Dedifferentiated amniotic fluid mesenchymal stem cell (primary cell): Measurements from ENCODE around the gene PXDN.

Source experiments
- DNase-seq: peaks from one replicate; pipeline ENCODE4 v3.0.0-alpha.2; 2016; ENCODE audit errors: extremely low spot score

Gene PXDN

DNA sequence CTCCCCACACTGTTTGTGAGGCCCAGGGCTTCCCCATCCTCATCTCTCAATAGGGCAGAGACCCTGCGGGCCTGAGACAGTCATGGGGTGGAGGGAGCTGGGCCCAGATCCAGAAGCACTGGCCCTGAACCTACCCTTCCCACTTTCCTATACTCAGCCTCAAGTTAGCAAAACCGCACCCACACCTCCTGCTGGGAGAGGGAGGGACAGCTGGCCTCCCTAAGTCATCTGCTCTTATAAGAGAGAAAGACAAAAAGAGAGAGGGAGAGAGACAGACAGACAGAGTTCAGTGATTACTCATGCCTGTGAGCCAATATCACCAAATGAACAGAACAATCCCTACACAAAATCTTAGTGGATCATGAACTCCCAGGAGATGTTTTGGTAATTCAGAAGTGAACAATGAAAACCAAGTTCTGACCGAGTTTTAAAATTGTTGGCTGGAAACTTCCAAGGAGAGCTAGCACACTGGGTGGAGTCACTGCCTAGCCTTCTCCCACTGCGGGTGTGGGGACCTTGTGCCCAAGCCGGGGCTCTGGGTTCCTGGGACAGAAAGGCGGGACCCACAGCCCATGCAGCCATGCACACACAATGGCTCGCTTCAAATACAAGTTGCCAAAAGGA, 130.5 kb downstream of the PXDN start:
- DNase-seq, result no peak

DNA sequence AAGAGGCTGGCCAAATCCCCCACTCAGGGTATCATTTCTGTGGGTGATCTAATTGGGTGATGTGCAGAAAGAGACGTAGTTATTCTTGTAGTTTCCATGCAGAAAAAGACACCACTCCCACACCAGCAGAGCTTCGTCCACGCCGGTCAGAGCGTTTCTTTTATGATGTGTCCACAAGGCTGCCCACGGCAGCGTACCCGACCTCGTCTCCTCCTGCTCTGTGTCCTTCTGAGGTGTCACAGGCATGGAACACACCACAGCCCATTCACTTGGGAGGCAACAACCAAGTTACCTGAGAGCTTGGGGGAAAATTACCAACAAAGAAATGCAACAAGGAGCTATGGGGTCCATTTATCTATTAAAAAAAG, 131.3 kb downstream of the PXDN start:
- no peak for DNase-seq

DNA sequence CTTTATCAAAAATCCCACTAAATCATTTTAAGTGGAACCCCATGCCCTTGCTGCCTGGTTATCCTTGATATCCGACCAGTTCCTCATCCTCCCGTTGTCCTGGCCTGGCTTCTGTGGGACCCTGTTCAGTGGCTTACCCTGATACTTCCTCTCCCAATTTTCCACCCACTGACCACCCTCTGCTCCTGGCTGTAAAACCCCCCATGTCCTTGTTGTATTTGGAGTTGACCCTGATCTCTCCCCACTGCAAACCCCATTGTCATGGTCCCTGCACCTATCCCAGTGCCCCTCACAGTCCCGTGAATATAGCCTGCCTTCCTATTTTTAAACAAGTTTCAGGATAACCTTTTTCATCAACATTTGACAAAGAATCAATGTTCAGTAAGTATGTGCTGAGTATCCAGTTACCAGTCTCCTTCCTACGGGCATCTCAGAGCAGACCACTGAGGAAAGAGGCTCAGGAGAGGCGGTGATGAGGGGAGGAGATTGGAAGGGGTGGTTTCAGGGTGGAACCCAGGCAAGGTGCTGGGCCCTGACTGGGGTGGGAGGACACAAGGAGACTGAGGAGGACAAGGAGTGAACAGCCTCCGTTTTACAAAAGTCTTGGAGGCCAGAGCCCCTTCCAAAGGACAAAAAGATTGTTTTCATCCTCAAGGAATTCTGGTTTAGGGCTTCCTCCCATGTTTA, 131.8 kb downstream of the PXDN start:
- DNase-seq, result no peak

DNA sequence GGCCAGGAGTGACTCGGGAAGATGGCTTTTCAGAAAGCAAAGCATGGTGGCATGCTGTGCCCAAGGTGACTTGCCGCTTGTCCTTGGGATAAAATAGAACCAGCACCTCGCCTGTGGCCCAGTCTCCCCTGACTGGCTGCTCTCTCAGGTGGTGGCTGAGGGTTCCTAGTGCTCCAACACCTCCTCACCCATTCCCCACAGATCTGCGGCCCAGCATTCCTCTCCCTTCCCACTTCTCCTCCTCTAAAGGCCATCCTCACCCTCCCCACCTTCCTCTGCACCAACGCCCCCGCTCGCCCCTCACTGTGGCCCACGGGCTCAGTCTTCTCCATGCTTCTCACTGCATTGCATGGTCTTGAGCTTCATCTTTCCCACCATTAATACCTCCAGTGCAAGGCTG, 132.4 kb downstream of the PXDN start:
- no peak for DNase-seq

DNA sequence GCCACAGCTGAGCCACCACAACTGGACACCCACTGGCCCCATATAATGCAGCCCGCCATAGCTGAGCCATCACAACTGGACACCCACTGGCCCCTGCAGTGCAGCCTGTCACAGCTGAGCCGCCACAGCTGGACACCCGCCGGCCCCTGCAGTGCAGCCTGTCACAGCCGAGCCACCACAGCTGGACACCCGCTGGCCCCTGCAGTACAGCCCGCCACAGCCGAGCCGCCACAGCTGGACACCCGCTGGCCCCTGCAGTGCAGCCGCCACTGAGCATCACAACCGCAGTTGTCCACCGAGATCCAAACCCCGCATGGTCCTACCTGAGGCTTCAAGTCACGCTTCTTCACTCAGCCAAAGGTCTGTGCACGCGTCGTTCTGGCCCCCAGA, 134.2 kb downstream of the PXDN start:
- DNase-seq, result no peak

DNA sequence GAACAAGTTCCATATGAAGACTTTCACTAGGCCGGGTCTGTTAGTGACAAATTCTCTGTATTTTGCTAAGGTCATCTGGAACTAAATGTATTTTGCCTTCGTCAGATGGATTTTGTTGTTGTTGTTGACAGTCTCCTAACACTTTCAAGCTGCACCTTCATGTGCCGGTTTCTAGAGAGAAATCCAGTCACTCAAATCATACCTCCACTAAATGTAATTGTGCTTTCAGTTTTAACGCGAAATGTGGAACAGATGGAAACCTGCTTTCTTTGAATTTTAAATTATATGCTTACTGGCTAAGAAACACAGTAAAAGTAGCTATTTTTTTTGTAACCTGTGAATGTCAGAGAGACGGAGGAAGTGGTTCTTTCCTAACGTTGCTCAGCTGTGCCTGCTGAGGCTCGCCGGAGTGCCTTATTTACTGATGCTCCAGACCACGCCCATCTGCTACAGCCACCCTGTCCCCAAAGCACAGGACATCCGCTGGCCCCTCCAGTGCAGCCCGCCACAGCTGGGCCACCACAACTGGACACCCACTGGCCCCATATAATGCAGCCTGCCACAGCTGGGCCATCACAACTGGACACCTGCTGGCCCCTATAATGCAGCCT, 134.7 kb downstream of the PXDN start:
- DNase-seq, result no peak

DNA sequence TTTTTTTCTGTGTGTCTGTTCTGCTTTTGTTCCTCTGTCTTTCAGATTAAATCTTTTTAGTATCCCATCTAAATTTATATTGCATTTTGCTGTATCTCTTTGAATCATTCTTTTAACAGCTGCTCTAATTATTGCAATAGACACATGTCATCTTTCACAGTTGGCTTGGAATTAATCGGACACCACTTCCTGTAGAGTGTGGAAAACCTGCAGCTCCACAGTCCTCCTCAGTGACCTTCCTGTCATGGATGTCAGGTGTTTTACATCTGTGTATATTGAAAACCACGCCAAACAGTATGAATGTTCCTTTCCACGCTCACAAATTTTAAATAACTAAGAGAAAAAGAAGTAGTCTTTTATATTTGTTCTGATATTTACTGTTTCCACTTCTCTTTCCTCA, 135.3 kb downstream of the PXDN start:
- no peak for DNase-seq

DNA sequence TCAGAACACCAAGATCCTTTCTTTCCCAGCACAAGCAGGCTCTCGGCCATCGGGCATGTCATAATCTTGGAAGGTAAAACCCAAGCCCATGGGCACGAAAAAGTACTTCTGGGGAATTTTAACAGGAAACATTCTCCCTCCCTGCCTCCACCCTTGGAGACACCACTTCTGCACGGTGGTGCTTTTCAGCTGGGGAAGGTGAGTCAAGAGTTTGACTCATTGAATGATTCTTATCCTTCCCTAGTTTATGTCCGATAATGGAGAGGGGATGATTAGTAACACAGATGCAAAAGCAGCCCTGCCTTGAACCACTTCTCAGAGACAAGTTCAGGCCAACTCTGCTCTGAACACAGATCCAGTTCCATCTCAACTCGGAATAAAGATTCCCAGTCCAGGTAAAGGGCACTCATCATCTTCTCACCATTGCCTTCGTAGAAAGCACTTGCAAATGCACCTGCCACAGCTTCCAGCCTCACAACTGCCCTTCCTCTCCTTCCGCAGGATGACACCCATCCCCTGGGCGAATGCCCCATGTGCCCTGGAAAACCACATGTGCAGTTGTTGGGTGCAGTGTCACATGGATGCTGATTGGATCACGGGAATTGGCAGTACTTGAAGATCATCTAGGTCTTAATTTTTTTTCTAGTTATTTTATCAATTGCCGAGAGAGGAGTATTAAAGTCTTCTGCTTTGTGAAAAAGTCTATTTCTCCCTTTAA, 136.2 kb downstream of the PXDN start:
- no peak for DNase-seq

DNA sequence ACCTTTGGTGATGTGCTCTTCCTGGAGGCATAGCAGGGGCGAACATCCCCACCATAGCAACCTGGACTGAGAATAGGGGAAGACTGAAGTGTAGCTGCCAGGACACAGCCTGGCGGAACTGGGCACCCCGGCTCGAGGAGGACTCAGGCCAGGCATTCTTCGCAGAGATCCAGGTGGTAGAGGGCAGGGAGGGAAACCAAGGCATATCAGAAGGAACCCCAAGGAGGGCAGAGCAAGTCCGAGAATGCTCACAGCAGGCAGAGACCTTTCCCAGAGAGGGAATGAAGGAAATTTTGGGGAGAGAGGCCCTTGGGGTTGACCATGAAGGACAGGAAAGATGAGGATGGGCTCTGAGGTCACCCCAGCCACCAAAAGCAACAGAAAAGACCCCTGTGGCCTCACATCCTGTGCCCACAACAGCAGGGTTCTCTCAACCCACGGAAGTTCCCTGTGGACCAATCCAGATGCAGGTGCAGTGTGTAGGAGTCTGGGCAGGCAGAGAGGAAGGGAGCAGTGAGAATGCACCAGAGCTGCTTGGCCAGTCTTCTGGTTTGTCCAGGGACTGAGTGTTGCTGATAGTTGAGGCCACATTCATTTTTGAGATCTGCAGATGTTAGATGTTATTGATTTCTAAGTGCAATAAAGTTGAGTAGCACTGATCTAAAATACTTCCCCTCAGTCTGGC, 136.9 kb downstream of the PXDN start:
- no peak for DNase-seq

DNA sequence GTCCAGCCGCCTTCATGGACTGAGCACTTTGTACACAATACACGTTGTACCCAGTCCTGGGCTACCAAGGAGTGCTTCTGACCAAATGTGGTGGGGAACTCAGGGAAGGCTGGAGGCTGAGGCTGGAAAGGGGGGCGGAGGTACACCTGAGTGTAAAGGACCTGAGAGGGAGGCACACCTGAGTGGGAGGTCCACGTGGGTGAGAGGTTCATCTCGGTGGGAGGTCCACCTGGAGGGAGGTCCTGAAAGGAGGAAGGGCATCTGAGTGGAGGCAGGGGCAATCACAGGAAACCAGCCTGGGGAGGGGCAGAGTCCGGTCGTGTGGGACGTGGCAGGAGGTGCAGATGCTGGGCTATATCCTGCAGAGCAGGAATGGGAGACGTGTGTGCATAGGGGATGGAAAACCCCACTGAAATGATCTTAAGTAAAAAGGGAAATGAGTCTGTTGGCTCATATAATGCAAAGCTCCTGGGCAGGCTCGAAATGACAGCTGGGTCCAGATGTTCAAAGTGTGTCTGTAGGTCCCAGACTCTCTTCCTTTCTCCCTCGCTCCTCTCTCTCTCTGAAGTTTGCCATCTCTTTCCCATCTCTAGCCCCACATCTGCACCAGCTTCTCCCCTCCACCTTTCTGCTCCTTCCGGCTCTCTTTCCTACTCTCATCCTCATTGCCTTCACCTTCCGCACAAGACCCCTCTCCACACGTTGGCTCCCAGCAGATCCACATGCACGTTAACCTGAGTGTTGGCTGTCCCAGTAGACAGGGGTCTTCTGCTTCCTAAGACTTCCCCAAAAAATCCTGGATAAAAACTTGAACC, 137.7 kb downstream of the PXDN start:
- no peak for DNase-seq

DNA sequence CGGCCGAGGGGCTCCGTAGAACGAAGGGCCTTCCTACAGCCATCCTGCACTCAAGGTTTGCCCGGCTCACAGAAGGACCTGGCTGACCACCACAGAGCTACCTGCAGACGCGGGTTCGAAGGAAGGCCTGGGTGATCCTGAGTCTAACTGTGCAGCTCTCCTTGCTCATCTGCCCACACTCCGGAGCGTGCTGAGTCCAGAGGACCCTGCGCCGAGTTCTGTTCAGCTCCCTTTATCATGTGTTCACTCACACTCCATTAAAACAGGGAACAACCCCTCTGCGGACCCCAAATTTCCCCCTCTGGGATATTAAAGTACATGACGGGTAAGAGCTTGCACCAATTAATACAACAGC, 138.3 kb downstream of the PXDN start:
- no peak for DNase-seq

DNA sequence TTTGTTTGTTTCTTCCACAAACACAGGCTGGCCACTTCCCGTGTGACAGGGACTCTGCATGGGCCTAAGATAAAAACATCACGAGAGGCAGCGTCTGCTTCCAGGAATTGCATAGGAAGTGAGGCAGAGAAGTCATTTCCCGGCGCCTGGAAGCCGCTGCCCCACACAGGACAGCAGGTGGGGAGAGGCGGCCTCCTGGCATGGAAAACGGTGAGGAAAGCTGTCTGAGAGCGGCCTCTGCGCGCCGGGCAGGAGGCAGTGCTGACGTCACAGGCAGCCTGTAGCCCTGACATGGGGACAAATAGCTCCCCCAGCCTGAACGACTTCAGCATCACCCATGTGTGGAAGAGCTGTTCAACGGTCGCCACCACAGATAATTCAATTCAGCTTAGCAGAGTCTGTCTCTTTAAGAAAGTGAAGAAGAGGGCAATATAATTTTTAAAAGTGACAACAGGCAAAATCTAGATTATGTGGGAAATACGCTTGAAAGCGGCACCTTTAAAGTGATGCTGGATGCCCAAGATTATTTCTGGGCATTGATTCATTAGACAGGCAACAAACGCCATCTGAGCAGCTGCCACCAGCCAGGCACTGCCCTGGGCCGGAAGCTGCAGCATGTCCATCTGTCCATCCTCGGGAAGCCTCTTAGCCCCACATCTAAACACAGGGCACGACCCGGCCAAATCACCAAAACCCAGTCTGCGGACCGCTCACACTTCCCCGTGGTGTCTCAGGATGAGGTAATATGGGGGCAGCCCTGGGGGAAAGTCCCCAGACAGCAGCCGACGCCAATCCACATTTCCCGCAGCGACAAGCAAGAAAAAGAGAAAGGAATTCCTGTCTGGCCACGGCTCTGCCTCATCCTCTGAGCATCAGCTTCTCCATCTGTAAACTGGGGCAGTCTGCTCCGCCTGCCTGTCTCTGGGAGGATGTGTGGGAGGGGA, 138.9 kb downstream of the PXDN start:
- no peak for DNase-seq

DNA sequence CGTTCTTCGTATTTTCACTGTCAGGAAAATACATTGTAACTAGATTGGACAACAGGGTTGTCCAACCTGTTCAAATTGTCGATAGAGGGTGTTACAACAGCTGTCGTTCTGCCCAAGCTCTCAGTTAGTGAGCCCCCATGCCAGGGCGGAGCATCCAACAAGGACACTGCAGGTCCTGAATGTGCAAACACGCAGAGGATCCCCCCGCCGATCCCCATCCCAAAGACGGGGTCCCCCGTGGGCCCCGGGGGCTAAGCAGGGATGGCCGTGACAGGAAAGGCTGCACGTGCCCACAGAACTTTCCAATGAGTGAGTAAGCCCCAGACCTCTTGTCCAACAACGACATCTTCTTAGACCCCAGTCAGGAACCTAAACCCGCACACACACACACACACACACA, 140.8 kb downstream of the PXDN start:
- DNase-seq, result no peak

DNA sequence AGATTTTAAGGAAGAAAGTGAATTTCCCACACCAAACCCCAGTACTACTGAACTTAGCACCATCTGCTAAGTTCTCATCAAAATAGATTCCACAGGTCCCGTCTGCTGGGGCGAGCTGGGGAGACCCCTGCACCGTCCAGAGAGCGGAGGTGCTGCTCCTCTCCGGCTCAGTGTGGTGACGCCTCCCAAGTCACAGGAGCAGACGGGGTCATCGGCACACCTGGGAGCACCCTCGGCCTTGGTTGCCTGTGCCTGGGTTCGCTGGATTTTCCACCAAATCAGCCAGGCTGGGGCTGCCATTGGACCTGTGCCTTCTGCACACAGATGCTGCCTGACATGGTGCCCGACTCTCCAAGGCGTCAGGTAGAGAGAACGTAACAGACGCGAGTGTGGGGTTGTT, 141.3 kb downstream of the PXDN start:
- no peak for DNase-seq

DNA sequence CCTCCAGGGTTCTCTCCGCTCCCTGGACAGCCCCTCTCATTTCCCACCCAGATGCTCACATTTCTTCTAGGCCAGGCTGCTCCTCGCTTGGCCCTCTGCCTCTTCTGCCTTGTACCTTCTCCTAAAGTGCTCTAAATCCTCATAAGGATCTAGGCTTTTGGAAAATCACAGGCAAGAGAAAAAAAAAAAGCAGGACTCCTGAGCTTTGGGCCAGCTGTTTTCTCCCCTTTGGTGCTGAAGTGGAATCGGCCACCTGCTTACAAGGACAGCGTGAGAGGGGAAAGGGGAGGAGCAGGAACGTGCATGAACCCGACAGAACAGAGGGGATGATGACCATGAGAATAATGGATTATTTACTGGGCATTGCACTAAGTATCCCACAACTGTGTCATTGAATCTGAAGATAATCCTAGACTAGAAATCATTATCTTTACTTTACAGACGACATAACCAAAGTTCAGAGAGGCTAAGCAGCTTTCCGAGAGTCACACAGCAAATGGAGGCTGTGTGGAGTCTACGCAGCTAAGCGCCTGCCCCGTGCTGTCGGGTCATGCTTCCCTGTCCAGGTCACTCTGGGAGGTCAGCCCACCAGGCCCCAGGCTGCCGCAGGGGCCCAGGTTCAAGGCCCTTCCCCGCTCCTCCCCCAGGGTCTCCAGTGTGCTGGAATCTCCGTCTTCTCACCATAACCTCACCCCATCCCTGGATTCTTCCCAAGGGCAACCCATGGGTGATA, 141.9 kb downstream of the PXDN start:
- no peak for DNase-seq

DNA sequence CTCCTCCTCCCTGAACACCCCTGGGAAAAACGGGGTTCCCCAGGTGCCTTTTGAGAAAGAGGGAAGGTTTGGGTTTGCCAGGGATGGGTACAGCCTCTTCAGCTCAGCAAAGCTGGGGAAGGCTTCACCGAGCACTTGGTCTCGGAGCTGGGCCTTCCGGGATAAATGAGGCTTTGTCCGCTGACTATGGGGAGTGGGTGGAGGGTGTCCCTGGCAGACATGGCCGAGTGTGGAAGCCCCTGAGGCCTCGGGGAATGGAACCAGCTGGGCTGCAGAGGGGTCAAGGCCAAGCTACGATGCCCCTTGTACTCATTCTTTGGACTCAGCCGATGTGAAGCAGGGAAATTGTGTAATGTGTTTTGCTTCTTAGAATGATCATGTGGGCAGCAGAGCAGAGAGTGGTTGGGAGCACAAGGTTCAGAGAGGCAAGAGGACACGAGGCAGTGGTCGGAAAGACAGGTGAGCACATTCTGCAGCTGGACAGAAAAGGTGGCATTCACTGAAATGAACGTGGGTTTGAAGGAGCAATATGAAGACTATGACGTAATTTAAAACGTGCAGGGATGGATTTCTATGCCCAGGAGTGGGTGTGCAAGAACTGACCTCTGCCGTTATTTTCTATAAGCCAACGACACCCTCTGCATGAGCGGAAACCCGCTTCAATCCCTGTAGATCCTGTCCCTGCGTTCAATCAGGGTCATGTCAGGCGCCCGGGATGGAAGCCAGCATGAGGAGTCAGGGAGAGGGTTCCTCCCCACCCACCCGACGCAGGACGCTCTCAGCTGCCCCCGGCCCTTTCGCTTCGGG, 142.6 kb downstream of the PXDN start:
- DNase-seq, result no peak

DNA sequence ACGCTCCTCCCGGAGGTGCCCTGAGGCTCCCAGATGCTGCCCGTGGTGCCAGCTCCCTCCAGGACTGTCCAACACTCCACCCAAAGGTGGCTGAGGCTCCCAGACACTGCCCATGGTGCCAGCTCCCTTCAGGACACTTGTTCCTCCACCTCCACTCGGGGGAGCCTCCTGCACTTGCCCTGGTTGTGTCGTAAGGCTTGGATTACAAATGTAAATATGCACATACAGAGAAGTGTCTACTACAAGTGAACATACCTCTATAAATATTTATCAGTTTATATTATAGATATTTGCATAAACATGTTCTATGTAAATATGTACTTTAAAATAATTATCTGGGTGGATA, 143.3 kb downstream of the PXDN start:
- DNase-seq, result no peak

DNA sequence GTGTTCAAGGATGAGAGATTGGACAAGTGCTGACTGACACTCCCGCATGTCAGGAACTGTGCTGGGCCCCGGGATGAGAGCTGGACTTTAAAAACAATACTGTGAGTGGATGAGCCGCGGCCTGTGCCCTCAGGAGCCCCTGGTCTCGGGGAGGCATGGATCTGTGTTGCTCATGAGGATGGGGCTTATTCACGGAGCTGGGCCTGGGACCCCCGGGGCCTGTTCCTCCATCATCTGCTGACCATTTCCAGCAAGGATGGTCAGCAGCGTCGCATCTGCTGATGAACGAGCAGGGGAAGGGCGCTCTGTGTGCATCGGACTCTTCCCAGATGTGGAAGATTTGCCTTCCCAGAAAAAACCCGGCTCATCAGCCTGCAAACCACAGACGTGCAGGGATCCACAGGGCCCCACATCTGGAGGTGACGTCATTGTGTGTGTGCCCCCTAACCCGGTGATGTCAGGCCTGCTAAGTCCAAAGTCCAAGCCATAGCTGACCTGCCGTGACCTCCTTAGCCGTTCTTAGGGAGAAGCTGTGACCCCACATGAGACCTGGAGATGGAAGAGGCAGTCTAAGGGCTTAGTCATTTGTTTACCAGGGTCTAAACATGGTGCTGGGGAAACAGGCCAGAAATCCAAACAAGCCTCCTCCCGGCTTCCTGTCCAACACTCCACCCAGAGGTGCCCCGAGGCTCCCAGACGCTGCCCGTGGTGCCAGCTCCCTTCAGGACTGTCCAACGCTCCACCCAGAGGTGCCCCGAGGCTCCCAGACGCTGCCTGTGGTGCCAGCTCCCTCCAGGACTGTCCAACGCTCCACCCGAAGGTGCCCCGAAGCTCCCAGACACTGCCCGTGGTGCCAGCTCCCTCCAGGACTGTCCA, 143.9 kb downstream of the PXDN start:
- DNase-seq, result no peak
